Fibroblast of lung (primary cell): Measurements from ENCODE around the gene PRSS22.

ENCODE experiments used
- EZH2 ChIP-seq: IDR thresholded peaks from 2 replicates; pipeline ENCODE4 v1.5.1; 2012; ENCODE audit warnings: low read length, control low read depth, mild to moderate bottlenecking; ENCODE audit errors: missing control alignments
- TF ChIP-seq, protein P1 (sequence below), 2 donors: IDR thresholded peaks in 1 of 2; conservative IDR thresholded peaks in 1 of 2; 1 replicate in 1 of 2; 2 replicates in 1 of 2; pipeline ENCODE4 v1.5.1; 2011 to 2012; ENCODE audit warnings: low read length in 2 of 2, control low read depth in 1 of 2, inconsistent platforms in 1 of 2, low read depth in 1 of 2, mild to moderate bottlenecking in 1 of 2

DNA sequence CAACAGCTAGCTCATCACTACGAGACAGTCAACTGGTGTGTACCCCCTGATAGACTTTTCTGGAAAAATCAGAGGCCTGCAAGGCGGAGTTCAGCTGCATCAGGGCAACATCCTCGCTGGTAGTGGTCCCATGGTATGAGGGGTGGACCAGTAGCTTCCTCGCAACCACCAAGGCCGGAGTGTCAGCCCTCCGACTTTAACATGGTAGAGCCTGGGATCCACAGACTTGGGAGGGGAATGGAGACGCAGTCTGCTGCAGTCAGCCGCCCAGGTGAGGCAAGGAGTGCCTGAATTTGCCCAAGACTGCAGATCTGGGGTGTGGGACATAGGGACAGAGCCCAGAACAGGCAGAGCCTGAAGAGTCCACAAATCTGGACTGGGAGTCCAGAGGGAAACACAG lies 14.4 kb downstream of the PRSS22 start:
- TF ChIP-seq, protein P1, sequence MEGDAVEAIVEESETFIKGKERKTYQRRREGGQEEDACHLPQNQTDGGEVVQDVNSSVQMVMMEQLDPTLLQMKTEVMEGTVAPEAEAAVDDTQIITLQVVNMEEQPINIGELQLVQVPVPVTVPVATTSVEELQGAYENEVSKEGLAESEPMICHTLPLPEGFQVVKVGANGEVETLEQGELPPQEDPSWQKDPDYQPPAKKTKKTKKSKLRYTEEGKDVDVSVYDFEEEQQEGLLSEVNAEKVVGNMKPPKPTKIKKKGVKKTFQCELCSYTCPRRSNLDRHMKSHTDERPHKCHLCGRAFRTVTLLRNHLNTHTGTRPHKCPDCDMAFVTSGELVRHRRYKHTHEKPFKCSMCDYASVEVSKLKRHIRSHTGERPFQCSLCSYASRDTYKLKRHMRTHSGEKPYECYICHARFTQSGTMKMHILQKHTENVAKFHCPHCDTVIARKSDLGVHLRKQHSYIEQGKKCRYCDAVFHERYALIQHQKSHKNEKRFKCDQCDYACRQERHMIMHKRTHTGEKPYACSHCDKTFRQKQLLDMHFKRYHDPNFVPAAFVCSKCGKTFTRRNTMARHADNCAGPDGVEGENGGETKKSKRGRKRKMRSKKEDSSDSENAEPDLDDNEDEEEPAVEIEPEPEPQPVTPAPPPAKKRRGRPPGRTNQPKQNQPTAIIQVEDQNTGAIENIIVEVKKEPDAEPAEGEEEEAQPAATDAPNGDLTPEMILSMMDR (conservative IDR thresholded peaks at IDR 0.05 in 1 of 2, IDR thresholded peaks at IDR 0.05 in 1 of 2; ENCODE audit: low read depth in 1 of 2, low read length in 2 of 2), result no peak
- TF ChIP-seq EZH2, result no peak
